Right lobe of liver (tissue), 4 donors: ENCODE results near the gene INHBE.

ENCODE experiments used
- CTCF ChIP-seq, 4 donors: fragments of 200-600 bp in 3 of 4; fragments of 450-650 bp in 1 of 4; IDR thresholded peaks; one replicate each; pipeline versions ENCODE4 v1.5.1 to v1.8.0; 2016 to 2022; ENCODE audit warnings: antibody characterized with exemption in 4 of 4, mild to moderate bottlenecking in 2 of 4
- POLR2A ChIP-seq: fragments of 450-650 bp; IDR thresholded peaks from one replicate; pipeline ENCODE4 v1.6.1; 2017; ENCODE audit warnings: antibody characterized with exemption, mild to moderate bottlenecking
- donor health status: DM: no; HTN: no; CAD: no.
- donor health status: DM: no; HTN: no; CAD: no.
- donor health status: DM: no; HTN: yes; CAD: no.

GRCh38 chr12:57487055-57487596 lies 32.0 kb downstream of the INHBE start:
- TF ChIP-seq CTCF (IDR thresholded peaks at IDR 0.05) (no peak), POLR2A (no peak)
